C4-2B (cell line): ENCODE measurements around the gene SELENOW.

Source experiments
- ZFX ChIP-seq: fragments of 450-650 bp; IDR thresholded peaks from 2 replicates; pipeline ENCODE4 v1.6.1; 2017
- TF ChIP-seq, protein P1 (sequence below): fragments of 450-650 bp; conservative IDR thresholded peaks from 2 replicates; pipeline ENCODE4 v1.5.1; 2017; ENCODE audit warnings: mild to moderate bottlenecking

DNA sequence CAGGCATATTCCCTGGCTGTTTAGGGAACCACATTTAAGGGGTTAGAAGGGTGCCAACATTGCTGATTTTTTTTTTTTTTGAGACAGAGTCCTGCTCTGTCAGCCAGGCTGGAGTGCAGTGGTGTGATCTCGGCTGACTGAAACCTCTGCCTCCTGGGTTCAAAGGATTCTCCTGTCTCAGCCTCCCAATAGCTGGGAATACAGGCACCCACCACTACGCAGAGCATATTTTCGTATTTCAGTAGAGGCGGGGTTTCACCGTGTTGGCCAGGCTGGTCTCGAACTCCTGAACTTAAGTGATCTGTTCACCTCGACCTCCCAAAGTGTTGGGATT, 35.5 kb downstream of the SELENOW start:
- TF ChIP-seq, protein P1, sequence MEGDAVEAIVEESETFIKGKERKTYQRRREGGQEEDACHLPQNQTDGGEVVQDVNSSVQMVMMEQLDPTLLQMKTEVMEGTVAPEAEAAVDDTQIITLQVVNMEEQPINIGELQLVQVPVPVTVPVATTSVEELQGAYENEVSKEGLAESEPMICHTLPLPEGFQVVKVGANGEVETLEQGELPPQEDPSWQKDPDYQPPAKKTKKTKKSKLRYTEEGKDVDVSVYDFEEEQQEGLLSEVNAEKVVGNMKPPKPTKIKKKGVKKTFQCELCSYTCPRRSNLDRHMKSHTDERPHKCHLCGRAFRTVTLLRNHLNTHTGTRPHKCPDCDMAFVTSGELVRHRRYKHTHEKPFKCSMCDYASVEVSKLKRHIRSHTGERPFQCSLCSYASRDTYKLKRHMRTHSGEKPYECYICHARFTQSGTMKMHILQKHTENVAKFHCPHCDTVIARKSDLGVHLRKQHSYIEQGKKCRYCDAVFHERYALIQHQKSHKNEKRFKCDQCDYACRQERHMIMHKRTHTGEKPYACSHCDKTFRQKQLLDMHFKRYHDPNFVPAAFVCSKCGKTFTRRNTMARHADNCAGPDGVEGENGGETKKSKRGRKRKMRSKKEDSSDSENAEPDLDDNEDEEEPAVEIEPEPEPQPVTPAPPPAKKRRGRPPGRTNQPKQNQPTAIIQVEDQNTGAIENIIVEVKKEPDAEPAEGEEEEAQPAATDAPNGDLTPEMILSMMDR, result peak; percentile 40
- no peak for TF ChIP-seq ZFX
